ENCODE data around the gene CDC42EP4. TPM values are rescaled to one million over a fixed set of nuclear protein-coding genes. Genes with fewer than 3 reads are reported as not detected.

CDC42EP4 gene
- total and polyA plus RNA-seq, 10 of the 15 experiments (the other 5 are each of a cell fraction or from before 2014, with no cell fraction given): 0.05 to 7.1 (median 2.7) TPM

GRCh38 chr17:73357981-73358380, 46.2 kb upstream of the CDC42EP4 start:
- intact Hi-C loops (cut with micrococcal nuclease; ENCODE audit: unreplicated experiment) (no loop called here), in situ Hi-C loops (cut with MboI) (no loop called here)
- Histone ChIP-seq H3K27me3 (replicated peaks in 1 of 2; ENCODE audit: control insufficient read depth in 2 of 2, insufficient read depth in 2 of 2, low read length in 1 of 2) (no peaks in the 10 kb centered on the region; a peak in 1 of 4 replicates), H3K9ac (ENCODE audit: control insufficient read depth, insufficient read depth, low read length) (no peak overlapping the region), H3K4me3 (no peak overlapping the region), H4K20me1 (ENCODE audit: control insufficient read depth, insufficient read depth) (no peaks in the 10 kb centered on the region), H3K4me1 (ENCODE audit: control insufficient read depth, insufficient read depth, low read length) (no peaks in the 10 kb centered on the region), H3K27ac (ENCODE audit: control insufficient read depth, insufficient read depth) (no peak overlapping the region), H3K9me3 (replicated peaks; ENCODE audit: control insufficient read depth, insufficient read depth, low read length) (no peaks in the 10 kb centered on the region), H3K4me2 (ENCODE audit: control insufficient read depth, insufficient read depth) (no peak overlapping the region), H2AFZ (ENCODE audit: control insufficient read depth, low read depth, low read length) (no peak overlapping the region), H3K36me3 (ENCODE audit: control insufficient read depth in 2 of 2, insufficient read depth in 2 of 2, low read length in 1 of 2) (no peaks in the 10 kb centered on the region), H3K79me2 (ENCODE audit: control insufficient read depth, insufficient read depth, low read length) (no peaks in the 10 kb centered on the region)
- no peak for FAIRE-seq
- ChIA-PET CTCF (interaction anchor here (1.0 kb wide), 1 partner anchor 14 kb away, joined by 3 read pairs; no protein-coding TSS in a partner anchor), RAD21 (ENCODE audit: unreplicated experiment) (no interaction called here), POLR2A (no interaction called here), SMC1A (ENCODE audit: uncharacterized antibody, unreplicated experiment) (no interaction called here)
- WGBS (ENCODE audit: insufficient coverage, insufficient replicate concordance, low lambda C conversion rate, missing lambda C conversion rate): 60% methylated on average over 19 of the region's 19 CpGs
- no peak for ATAC-seq
- no peak for TF ChIP-seq EZH2 (IDR thresholded peaks at IDR 0.05; ENCODE audit: borderline replicate concordance, control insufficient read depth, low read depth, low read length)
- no peak for TF ChIP-seq NKRF (conservative IDR thresholded peaks at IDR 0.05)
- TF ChIP-seq MXI1 (IDR thresholded peaks at IDR 0.05; ENCODE audit: low read depth, low read length): no peak
- TF ChIP-seq ETV6 (conservative IDR thresholded peaks at IDR 0.05 in 1 of 2, IDR thresholded peaks at IDR 0.05 in 1 of 2; ENCODE audit: borderline replicate concordance in 1 of 2, low read depth in 1 of 2): no peak
- no peak for TF ChIP-seq MTA3 (IDR thresholded peaks at IDR 0.05; ENCODE audit: borderline replicate concordance, low read length)
- no peak for TF ChIP-seq NR2C2 (IDR thresholded peaks at IDR 0.05; ENCODE audit: borderline replicate concordance, control insufficient read depth, insufficient read length, low read depth)
- no peak for TF ChIP-seq CREM (IDR thresholded peaks at IDR 0.05; ENCODE audit: low read depth)
- TF ChIP-seq LARP7 (IDR thresholded peaks at IDR 0.05): no peak
- no peak for TF ChIP-seq ZBTB11 (CRISPR knock-in tag; IDR thresholded peaks at IDR 0.05)
- TF ChIP-seq CHD1 (IDR thresholded peaks at IDR 0.05; ENCODE audit: low read depth, low read length): no peak
- TF ChIP-seq NRF1 (conservative IDR thresholded peaks at IDR 0.05; ENCODE audit: low read depth, low read length): no peak
- no peak for TF ChIP-seq IRF3 (IDR thresholded peaks at IDR 0.05)
- DNase-seq (ENCODE audit: low read depth, low spot score): no peak
- BruUV-seq (replicated peaks): no TSS peak

Data from GM12878 (cell line).